GM19452 (cell line): ENCODE results near the gene MYO1D.
"Not testable (repeated sequence)": the region's sequence is repeated elsewhere in the genome, so short reads cannot be mapped to it uniquely, and the experiment has no call there.

Experiments
- ATAC-seq: cut with Tn5 transposase; IDR thresholded peaks from one replicate; pipeline ENCODE4 v1.9.1; 2021; ENCODE audit not compliant: unreplicated experiment

Gene MYO1D

GRCh38 chr17:32821987-32822934 lies 54.7 kb downstream of the MYO1D start:
- not testable (repeated sequence) for ATAC-seq

GRCh38 chr17:32820440-32820839 lies 56.5 kb downstream of the MYO1D start:
- no peak for ATAC-seq

GRCh38 chr17:32819787-32820186 lies 57.1 kb downstream of the MYO1D start:
- no peak for ATAC-seq

- no peak for ATAC-seq
Measured at GRCh38 chr17:32819035-32819434, 57.9 kb downstream of the MYO1D start.

GRCh38 chr17:32815460-32815859 lies 61.5 kb downstream of the MYO1D start:
- ATAC-seq: no peak

- no peak for ATAC-seq
Measured at GRCh38 chr17:32814836-32815235, 62.1 kb downstream of the MYO1D start.

- no peak for ATAC-seq
Measured at GRCh38 chr17:32813021-32813420, 63.9 kb downstream of the MYO1D start.

GRCh38 chr17:32810690-32811089 lies 66.2 kb downstream of the MYO1D start:
- ATAC-seq: no peak

GRCh38 chr17:32807577-32807976 lies 69.3 kb downstream of the MYO1D start:
- ATAC-seq: no peak

GRCh38 chr17:32806646-32807045 lies 70.3 kb downstream of the MYO1D start:
- ATAC-seq: no peak

GRCh38 chr17:32805029-32805976 lies 71.6 kb downstream of the MYO1D start:
- ATAC-seq: no peak

GRCh38 chr17:32803544-32803943 lies 73.4 kb downstream of the MYO1D start:
- no peak for ATAC-seq

GRCh38 chr17:32802306-32802705 lies 74.6 kb downstream of the MYO1D start:
- ATAC-seq: no peak

GRCh38 chr17:32801641-32802040 lies 75.3 kb downstream of the MYO1D start:
- ATAC-seq: no peak

GRCh38 chr17:32801193-32801592 lies 75.7 kb downstream of the MYO1D start:
- ATAC-seq: no peak

GRCh38 chr17:32798938-32799337 lies 78.0 kb downstream of the MYO1D start:
- ATAC-seq: no peak

GRCh38 chr17:32795339-32795979 lies 81.5 kb downstream of the MYO1D start:
- ATAC-seq: no peak

- no peak for ATAC-seq
Measured at GRCh38 chr17:32794533-32795246, 82.2 kb downstream of the MYO1D start.

GRCh38 chr17:32793841-32794240 lies 83.1 kb downstream of the MYO1D start:
- ATAC-seq: no peak

GRCh38 chr17:32792207-32792606 lies 84.7 kb downstream of the MYO1D start:
- no peak for ATAC-seq
